ENCODE data around the gene ABTB2.

ABTB2 gene

DNA sequence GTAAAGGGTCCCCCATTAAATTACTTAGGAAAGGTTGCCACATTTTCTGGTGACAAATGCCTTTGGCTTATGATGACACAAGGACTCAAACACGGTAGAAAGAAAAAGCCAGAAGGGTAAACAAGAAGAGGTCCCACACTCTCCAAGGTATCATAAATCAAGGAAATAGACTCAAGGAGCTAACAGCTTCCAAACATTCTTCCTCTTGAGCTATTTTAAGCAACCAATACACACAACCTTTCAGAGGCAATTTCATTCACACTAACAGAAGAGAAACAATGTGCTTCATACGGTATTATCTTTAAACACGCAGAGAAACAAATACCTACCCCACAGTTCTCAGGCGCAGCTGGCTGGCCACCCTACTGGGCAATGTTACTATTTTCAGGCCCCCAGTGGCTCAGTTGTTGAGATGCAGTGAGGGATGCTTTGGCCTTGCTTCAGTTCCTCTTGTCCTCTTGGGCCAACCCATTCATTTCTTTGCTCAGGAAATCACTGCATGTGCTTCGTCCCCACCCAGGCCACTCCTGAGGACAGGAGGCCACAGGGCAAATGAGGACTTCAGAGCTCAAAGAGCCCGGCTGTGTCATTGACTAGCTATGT lies 15.8 kb downstream of the ABTB2 start:
- no peak for DNase-seq (ENCODE audit: low read depth)

DNA sequence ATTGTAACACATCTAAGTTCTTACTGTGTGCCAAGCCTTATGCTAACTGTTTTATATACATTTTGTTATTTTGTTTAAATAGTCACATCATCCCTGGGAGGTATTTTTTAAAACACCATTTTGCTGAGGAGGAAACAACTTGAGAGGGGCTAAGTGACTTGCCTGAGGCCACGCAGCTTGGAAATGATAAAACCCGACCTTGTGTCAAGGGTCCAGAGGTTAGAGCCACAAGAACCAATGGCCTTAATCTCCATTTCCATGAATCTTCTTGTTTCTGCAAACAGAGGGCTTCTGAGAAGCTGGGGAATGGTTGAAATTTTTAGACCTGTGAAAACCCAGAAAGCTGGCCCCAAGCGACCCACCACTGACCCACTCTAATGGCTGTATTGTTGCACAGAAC lies 16.7 kb downstream of the ABTB2 start:
- DNase-seq (ENCODE audit: low read depth): no peak

DNA sequence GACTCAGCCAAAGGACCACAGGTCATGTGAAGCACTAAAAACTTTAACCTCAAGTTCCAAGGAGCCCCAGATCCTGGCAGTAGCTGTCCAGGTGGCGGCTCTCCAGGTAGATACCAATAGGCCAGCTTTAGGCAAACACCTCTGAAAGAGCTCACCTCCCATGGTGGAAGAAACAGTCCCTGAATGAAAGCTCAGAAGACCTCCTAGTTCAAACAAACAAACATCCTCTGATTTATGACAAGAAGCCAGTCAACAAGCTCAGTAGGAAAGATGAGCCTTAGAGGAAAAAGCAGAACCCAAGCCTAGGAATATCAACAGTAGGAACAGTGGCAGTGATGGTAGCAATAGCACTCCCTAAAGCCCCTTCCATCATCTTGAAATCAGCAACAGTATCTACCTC lies 17.2 kb downstream of the ABTB2 start:
- DNase-seq (ENCODE audit: low read depth): no peak

DNA sequence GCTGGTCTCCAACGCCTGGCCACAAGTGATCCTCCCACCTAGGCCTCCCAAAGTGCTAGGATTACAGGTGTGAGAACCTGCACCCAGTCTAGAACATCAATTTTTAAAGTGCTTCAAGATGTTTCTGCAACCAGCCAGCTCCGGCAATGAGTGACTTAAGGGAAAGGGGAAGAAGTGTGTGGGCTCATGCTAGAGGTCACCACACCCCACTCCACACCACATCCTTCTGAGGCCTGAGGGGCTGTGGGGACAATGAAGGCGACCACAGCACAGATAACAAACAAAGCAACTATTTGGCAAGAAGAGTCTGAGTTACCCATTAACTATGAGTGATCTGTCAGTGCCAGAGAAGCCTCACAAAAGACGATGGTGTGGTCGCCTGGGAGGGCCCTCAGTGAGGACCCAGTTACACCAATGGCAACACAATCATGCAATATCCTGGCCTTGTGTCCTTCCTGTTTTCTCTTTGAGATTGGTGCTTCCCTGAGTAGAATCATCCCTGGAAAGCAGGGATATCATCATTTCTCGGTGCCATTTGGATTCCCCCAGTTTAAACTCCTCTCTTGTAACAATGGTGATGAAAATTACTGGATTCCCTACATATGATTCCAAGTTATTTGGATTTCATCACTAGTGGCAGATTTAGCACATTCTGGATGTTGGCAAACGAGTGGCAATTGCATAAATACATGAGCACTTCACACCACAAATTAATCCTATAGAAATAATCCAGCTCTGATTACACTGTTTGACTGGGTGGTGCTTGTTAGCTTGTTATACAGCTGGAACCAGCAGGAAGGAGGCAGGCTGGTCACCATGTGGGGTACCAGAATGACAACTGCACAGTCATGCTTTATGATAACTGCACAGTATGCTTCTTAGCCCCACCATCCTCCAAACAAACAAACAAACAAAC lies 18.4 kb downstream of the ABTB2 start:
- DNase-seq (ENCODE audit: low read depth): no peak

DNA sequence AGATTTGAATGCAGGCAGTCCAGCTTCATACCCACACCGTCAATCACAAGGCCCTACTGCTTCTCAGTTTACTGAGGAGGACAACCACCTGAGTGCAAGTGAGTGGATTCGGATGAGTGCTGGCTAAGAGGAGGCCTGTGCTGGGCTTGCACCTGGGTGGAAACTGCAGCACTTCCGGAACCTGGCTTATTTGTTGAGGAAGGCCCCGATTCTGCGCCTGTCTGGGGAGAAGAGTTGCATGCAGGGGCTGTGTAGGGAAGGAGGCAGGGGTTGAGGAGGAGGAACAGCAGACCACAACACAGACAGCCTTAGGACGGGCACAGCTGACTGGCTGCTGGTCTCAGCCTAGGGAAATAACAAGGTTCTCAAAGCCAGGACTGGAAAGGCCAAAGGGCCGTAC lies 20.8 kb downstream of the ABTB2 start:
- DNase-seq (ENCODE audit: low read depth): no peak

DNA sequence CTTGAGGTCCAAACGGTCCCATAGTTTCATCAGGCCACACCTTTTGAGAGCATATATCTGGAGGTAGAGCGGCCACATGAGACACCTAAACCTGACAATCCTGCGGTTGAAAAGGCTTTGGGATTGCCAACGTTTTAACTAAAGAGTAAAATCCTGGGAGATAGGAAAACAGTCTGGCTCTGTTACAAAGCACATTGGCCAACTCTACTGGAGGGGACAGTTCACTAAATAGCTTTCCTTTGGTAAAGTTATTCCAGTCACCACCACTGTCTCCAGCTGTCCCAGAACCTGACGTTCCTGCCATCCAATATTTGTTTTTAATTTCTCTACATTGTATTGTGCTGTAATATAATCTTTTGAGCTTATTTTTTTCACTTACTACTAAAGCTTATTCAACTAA lies 22.0 kb downstream of the ABTB2 start:
- DNase-seq (ENCODE audit: low read depth): no peak

DNA sequence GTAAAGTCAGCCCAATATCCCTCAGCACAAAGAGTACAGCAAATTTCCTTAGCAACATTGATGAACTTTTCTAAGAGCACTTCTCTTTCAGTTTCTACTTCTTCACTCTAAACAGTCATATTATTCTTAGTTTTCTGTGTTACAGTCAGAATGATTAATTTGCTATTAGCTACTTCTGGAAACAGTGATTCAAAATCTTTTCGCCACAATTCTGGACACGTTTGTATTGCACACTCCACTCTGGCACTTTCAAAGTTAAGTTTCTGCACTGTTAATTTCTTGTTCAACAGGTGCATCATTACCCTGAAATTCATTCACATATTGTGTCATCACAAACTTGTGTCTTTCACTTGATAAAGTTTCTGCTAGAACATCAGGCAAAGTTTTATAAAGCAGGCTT lies 22.5 kb downstream of the ABTB2 start:
- no peak for DNase-seq (ENCODE audit: low read depth)

DNA sequence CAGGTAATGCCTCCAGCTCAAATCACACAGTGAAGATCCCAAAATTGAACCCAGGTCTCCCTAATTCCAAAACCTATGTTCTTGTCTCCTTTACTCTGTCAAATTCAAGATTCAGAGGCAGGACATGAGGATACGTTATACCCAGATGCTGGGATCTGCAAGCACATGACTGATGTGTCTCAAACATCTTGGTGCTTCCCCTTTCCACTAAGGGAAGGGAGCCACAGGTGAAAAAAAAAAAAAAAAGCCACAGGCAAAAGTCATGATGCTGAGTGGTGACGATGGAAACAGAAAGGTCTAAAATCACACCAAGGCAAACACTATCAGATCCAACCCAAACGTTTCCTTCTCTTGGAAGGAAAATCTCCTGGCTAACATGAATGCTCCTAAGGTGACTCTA lies 24.0 kb downstream of the ABTB2 start:
- no peak for DNase-seq (ENCODE audit: low read depth)

DNA sequence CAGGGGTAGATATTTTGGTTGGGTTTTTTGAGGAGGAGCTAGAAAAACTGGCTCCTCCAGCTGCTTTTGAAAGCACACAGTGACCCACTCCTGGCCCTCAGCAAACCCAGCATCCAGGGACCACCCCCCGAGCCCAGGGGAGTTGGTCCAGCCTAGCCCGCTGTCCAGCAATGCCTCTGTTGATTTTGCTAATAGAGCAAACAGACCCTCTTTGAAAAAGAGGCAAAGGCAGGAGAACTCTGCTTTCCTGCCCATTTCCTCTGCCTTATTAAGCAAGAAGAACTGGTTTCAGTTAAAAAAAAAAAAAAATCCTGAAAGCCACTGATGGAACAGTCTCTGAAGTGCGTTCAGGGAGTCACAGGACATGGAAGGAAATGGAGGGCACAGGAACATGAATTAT lies 25.3 kb downstream of the ABTB2 start:
- DNase-seq (ENCODE audit: low read depth): no peak

DNA sequence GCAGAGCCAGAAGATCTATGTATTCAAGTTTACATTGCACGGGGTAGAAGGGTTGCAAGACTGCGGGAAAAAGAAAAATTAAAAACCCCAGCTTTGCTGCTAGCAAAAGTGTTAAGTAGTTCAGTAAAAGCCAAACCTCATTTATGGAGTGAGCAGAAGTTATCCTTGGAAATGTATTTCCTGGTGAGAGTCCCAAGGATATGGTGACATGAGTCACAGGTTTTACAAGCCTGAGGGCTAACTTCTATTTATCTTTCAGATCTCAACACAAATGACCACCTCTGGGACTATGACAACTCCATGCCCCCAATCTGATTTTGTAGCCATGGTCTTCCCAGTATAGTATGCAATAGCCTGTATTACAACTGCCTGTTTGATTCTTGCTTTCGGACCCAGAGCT lies 26.1 kb downstream of the ABTB2 start:
- DNase-seq (ENCODE audit: low read depth): no peak

DNA sequence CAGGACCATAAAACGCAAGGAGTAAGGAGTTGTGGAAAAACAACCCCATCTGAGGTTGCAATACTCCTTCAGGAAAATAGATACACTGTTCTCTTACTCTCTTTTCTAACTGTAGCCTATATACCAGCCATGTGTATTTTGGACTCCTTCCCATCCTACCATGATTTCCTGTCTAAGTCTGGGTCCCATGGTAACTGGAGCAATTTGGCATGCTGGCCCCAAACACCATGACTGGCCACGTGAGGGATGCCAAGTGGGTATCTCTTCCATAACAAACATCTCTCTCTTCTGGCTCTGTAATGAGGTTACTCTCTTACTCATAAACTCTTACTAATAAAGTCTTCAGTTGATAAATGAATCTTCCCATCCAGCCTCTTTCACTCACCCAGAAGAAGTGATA lies 26.5 kb downstream of the ABTB2 start:
- DNase-seq (ENCODE audit: low read depth): no peak

DNA sequence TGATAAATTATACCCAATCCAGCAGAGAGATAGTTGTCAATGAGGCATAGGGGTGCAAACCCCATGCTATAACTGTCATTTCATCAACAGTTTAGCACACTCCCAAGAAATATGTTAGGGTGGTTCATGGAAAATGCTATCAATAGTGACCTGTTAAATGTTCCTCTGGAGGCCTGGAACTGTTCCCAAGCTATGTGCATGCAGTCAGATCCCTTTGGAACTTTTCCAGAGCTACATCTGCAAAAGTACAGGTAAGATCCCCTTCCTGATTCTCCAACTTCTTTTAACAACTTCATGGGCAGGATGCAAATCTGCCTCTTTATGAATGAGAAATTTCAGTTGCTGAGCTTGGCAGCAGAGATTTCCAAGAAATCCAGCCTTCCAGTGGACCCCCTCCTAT lies 27.2 kb downstream of the ABTB2 start:
- no peak for DNase-seq (ENCODE audit: low read depth)

DNA sequence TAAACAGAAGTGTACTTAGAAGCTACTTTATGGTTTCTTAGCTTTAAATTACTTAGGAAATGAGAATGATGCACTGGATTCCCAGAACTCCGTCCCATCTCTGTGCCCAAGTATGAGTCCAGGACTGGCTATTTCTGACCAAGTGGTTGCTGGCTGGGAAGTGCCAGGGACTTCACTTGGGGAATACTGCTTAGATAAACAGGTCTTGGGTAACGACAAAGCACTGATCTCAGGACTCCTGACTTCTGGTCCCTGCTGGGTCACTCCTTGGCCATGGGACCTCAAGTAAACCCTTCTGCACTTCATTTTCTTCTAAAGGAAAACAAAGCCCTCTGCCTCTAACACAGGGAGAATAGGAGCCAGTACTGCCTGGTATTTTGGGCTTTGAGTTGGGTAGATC lies 27.9 kb downstream of the ABTB2 start:
- DNase-seq (ENCODE audit: low read depth): no peak

DNA sequence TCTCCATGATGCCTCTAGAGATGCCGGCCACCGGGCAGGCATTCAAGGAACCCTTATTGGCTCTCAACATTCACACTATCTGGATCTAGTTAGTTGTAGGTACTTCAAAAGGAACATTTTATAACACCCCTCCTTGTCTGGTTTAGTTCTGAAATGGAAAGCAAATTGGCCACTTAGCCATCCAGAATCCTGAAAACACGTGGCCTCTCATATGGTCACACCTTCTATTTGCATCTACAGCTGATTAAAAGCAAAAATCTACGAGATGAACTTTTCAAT lies 29.2 kb downstream of the ABTB2 start:
- DNase-seq (ENCODE audit: low read depth): no peak

DNA sequence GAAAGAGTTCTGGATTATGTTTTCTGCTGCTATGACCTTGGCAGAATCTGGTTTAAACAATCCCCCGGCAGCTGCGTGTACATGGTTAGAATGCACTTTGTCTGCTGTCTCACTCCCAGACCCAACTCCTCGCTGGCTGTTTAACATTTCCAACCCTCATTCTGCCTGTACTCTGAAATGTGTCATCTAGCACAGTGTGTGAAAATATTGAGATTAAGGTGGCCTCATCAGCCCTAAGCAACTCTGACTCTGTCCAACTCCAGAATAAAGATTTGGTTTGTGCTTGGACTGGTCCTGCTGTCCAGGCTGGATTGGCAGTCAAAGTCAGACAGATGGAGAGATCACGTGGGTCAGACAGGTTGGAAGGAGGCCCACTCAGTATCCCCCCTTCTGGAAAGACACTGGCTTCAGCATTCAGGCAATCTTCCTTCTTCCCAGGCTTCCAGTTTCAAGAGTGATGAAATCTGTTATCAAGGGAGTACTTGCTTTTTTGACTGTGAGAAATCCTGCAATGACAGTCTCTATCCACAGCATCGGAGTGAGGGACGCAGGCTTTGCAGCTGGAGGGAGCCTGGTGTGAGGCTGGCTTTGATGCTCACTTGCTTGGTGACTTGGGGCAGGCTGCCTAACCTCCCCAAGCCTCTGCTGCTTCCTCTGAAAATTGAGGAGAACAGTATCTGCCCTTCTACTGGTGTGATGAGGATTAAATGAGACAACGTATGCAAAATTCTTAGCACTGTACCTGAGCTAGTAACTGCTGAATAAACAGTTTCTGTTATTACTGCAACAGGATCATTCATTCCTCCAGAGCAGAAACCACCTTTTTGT lies 29.8 kb downstream of the ABTB2 start:
- DNase-seq (ENCODE audit: low read depth): no peak

DNA sequence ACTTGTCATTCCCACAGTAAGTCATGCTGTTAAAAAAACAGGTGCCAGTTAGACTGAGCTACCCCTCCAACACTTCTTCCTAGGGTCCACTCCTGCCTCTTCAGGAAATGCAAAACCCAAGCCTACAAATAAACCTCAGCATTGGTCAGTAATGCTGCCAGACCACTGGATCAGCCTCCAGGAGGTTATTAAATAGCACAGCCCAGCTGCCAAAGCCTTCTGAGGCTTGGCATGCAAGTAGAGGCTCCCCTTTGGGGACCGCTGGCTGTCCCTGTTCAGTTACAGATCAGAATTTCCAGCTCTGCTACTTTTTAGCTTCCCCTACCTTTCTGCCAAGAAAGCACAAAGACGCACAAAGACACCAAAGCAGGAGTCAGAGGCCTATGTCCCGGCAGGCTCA lies 33.3 kb downstream of the ABTB2 start:
- DNase-seq (ENCODE audit: low read depth): no peak

DNA sequence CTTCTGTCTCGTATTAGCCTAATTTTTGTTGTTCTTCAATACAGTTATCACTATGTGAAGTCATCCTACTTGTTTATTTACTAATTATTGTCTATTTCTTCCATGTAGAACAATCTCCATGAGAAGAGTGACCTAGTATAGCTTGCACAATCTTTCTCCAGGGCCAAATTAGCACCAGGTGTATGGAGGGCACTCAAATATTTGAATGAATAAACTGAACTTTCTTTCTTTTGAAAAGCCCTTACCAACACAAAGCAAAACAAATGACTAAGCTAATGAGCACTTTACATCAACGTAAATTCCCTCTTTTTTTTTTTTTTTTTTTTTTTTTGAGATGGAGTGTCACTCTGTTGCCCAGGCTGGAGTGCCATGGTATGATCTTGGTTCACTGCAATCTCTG lies 34.2 kb downstream of the ABTB2 start:
- no peak for DNase-seq (ENCODE audit: low read depth)

DNA sequence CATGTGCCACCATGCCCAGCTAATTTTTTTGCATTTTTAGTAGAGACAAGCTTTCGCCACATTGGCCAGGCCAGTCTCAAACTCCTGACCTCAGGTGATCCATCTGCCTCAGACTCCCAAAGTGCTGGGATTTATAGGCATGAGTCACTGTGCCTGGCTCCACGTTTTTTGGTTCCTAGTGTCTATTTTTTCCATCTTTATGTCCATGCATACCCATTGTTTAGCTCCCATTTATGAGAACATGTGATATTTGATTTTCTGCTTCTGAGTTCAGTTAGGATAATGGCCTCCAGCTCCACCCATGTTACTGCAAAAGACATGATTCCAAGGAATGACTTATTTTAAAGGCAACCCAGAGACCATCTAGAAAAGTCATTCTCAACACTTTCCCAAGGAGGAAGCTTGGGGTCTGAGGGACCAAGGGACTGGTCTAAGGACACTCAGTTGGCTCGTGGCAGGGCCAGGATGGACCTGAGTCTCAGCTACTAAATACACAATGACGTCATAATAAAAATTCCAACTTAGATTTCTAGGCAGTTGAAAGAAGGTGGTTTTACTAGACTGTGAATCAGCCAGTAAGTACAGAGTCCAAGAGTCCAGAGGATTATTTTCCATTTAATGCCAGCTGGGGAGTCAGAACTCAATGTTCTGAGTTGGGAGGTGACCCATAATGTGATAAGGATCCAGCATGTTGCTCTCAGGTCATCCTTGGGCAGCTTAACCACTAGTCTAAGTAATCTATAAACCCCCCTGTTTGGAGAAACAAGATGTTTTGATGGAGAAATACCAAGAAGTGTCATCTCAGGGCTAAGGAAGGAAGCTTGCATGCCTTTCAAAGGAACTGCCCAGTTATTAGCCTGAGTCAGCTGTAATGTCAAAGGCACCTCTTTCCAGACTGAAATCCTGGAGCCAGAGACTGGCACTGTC lies 39.4 kb downstream of the ABTB2 start:
- no peak for DNase-seq (ENCODE audit: low read depth)

DNA sequence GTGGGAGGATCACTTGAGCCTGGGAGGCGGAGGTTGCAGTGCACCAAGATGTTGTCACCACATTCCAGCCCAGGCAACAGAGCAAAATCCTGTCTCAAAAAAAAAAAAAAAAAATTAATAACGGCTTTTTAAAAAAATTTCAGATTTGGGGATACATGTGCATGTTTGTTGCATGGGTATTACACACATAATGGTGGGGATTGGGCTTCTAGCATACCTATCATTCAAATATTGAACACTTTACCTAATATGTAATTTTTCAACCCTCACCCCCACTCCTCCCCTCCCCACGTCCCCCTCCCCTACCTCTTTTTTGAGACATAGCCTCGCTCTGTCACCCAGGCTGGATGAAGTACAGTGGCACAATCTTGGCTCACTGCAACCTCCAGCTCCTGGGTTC lies 40.1 kb downstream of the ABTB2 start:
- DNase-seq (ENCODE audit: low read depth): no peak

DNA sequence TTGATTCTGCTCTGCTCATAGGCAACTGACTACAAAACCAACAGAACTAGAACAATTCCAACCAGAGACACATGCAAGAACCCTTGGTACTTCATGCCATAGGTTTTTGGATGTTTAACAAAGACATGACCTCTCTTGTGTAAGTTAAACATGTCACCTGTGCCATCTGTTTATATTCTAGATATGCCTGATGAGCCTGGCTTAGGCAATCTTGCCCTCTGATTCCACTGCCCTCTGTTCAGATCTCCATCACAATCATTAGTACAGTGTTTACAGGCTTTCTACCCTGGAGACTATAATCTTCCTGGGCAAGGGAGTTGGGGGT lies 40.8 kb downstream of the ABTB2 start:
- DNase-seq (ENCODE audit: low read depth): no peak

DNA sequence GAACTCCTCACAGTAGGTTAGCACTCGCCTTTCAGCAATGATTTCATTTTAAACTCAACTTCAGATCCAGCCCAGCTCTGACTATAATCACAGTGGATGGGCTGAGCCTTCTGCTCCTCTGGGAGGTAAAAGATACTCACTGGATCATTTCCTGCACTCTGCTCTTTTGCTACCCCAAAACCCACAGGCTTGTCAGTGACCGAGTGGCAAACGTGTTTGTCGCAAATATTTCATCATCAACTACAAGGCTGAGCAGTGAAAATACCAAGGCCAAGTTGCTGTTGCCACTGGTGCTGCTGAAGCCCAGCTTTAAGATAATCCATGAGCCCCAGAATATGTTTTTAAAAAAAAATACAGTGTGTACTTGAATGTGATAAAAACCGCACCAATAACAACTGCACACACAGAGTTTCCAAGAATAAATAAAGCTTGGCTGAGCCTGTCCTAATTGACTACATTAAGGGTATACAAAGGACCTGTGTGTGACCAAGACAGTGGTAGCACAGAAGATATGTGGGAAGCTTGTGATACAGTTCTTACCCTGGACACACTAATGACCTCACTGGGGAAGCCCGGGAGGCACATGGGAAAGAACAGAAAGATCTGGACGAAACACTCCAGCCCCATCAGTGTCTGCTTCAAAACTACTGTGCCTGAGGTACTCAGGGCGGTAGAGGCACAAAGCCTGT lies 41.3 kb downstream of the ABTB2 start:
- DNase-seq (ENCODE audit: low read depth): no peak

DNA sequence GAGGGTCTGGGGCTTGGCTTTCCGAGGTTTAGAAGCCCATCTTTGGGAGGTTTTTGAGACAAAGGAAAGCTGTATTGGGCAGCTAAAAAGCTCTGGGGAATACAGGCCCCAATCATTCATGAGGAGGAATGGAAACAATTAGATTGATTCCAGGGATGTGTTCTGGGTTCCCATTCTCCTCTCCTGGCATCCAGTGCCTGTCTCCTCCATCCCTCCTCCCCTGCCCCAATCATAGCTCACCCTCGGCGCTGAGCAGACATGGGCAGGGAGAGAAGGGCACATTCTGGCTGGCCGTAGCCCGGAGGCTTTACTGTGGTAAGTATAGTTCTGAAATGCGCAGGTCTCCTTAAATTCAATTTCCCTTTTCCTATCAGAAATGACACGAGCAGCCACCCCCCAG lies 42.4 kb downstream of the ABTB2 start:
- DNase-seq (ENCODE audit: low read depth): no peak

Data from stimulated activated CD8-positive, alpha-beta memory T cell treated with anti-CD3 and anti-CD28 coated beads, Interleukin-15, amount 100 ng/mL, for 1 hour (primary cell).